Upper lobe of left lung (tissue), 6 donors: ENCODE measurements around the gene KRT27. TPM values are rescaled to one million over a fixed set of nuclear protein-coding genes. Genes with fewer than 3 reads are reported as not detected.

Source experiments
- ATAC-seq, 2 donors: fragments of 200-7000 bp; cut with Tn5 transposase; one replicate each; pipeline ENCODE4 v1.9.1; 2022; ENCODE audit warnings: mild to moderate bottlenecking in 2 of 2, moderate library complexity in 2 of 2; ENCODE audit not compliant: low FRiP score in 2 of 2
- DNase-seq, 2 donors: peaks; one replicate each; pipeline ENCODE4 v3.0.0-alpha.2; 2019 to 2020
- H3K27ac ChIP-seq, 4 donors: fragments of 200-600 bp; sonication (generic); one replicate each; pipeline ENCODE4 v1.5.1; 2016 to 2019
- H3K27me3 ChIP-seq, 4 donors: fragments of 200-600 bp; sonication (generic); one replicate each; pipeline ENCODE4 v1.5.1; 2017 to 2019
- H3K36me3 ChIP-seq, 4 donors: fragments of 200-600 bp; sonication (generic); one replicate each; pipeline ENCODE4 v1.5.1; 2016 to 2019
- H3K4me1 ChIP-seq, 4 donors: fragments of 200-600 bp; sonication (generic); one replicate each; pipeline ENCODE4 v1.5.1; 2018 to 2019
- H3K4me3 ChIP-seq, 4 donors: fragments of 200-600 bp; sonication (generic); one replicate each; pipeline ENCODE4 v1.5.1; 2017 to 2019; ENCODE audit warnings: mild to moderate bottlenecking in 2 of 4, moderate library complexity in 1 of 4
- H3K9me3 ChIP-seq, 4 donors: fragments of 200-600 bp; sonication (generic); one replicate each; pipeline ENCODE4 v1.5.1; 2018 to 2019
- EP300 ChIP-seq, 4 donors: sonication (generic); formaldehyde crosslinking; IDR thresholded peaks; one replicate each; pipeline ENCODE4 v1.5.1; 2017; ENCODE audit warnings: antibody characterized with exemption in 4 of 4, control low read depth in 2 of 4
- POLR2A ChIP-seq, 4 donors: fragments of 450-650 bp; IDR thresholded peaks; one replicate each; pipeline ENCODE4 v1.5.1; 2016 to 2017; ENCODE audit warnings: antibody characterized with exemption in 4 of 4, mild to moderate bottlenecking in 2 of 4
- POLR2AphosphoS5 ChIP-seq, 2 donors: sonication (generic); formaldehyde crosslinking; IDR thresholded peaks; one replicate each; pipeline ENCODE4 v1.5.1; 2017; ENCODE audit warnings: antibody characterized with exemption in 2 of 2
- WGBS, 2 donors: methylation state at CpG; one replicate each; pipeline ENCODE4 v1.1.5; 2017 to 2018; 5-methylcytosine and 5-hydroxymethylcytosine counted together
- total RNA-seq, 6 donors: library from RNA; depleted of rRNA in 4 of 6; stranded (reverse); fragments of >200 nt in 4 of 6; gene quantifications; one replicate each; pipeline versions ENCODE4 v1.1.0 to v1.2.1, GENCODE V29; 2016 to 2021
- TF ChIP-seq, protein P1 (sequence below), 6 experiments: fragments of 450-650 bp in 4 of 6; fragments of 200-600 bp in 2 of 6; sonication (generic) in 2 of 6; IDR thresholded peaks; one replicate each; pipeline ENCODE4 v1.5.1; 2016 to 2019; ENCODE audit warnings: antibody characterized with exemption in 6 of 6
- donor health status: DM: no; HTN: no; CAD: no; lungs with moderate emphysema.
- donor health status: DM: no; HTN: yes; CAD: no; lungs with severe emphysema.

KRT27 gene
- total RNA-seq, 6 donors from 2014 or later: 0.24 to 1.4 (median 0.65) TPM; not detected in 2

- Histone ChIP-seq H3K27me3 (peaks cover 0 to 6% (median 0%) of the 10 kb centered on the region in 4 donors), H3K36me3 (no peaks in the 10 kb centered on the region), H3K27ac (no peak overlapping the region), H3K9me3 (no peaks in the 10 kb centered on the region), H3K4me1 (peaks cover 0 to 7% (median 1%) of the 10 kb centered on the region in 4 donors), H3K4me3 (no peak overlapping the region)
- 47 to 61% methylated on average over 5 of the region's 5 CpGs for WGBS, 2 donors
- peak; percentile 21 to 65 for ATAC-seq
- DNase-seq: no peak
- TF ChIP-seq EP300 (IDR thresholded peaks at IDR 0.05) (no peak), POLR2AphosphoS5 (IDR thresholded peaks at IDR 0.05) (no peak), POLR2A (IDR thresholded peaks at IDR 0.05) (no peak)
- TF ChIP-seq, protein P1, sequence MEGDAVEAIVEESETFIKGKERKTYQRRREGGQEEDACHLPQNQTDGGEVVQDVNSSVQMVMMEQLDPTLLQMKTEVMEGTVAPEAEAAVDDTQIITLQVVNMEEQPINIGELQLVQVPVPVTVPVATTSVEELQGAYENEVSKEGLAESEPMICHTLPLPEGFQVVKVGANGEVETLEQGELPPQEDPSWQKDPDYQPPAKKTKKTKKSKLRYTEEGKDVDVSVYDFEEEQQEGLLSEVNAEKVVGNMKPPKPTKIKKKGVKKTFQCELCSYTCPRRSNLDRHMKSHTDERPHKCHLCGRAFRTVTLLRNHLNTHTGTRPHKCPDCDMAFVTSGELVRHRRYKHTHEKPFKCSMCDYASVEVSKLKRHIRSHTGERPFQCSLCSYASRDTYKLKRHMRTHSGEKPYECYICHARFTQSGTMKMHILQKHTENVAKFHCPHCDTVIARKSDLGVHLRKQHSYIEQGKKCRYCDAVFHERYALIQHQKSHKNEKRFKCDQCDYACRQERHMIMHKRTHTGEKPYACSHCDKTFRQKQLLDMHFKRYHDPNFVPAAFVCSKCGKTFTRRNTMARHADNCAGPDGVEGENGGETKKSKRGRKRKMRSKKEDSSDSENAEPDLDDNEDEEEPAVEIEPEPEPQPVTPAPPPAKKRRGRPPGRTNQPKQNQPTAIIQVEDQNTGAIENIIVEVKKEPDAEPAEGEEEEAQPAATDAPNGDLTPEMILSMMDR (IDR thresholded peaks at IDR 0.05): no peak
These were observed 3.9 kb downstream of the KRT27 start for GRCh38 chr17:40778461-40778860.

- TF ChIP-seq EP300 (IDR thresholded peaks at IDR 0.05) (no peak), POLR2A (IDR thresholded peaks at IDR 0.05) (no peak), POLR2AphosphoS5 (IDR thresholded peaks at IDR 0.05) (no peak)
- TF ChIP-seq, protein P1 (IDR thresholded peaks at IDR 0.05): no peak
- H3K4me1 ChIP-seq: peaks cover 0 to 7% (median 1%) of the 10 kb centered on the region in 4 donors
- H3K9me3 ChIP-seq: no peaks in the 10 kb centered on the region
- no peak overlapping the region for H3K4me3 ChIP-seq
- no peak overlapping the region for H3K27ac ChIP-seq
- 85 to 88% methylated on average over 3 of the region's 3 CpGs for WGBS, 2 donors
- H3K36me3 ChIP-seq: no peaks in the 10 kb centered on the region
- DNase-seq (no peak), ATAC-seq (no peak)
- H3K27me3 ChIP-seq: peaks cover 0 to 6% (median 0%) of the 10 kb centered on the region in 4 donors
These were observed 4.4 kb downstream of the KRT27 start for GRCh38 chr17:40777971-40778370.

- ATAC-seq: no peak
- WGBS, 2 donors: 56 to 61% methylated on average over 4 to 7 of the region's 7 CpGs
- DNase-seq: no peak
- Histone ChIP-seq H3K4me1 (peaks cover 0 to 7% (median 1%) of the 10 kb centered on the region in 4 donors), H3K27me3 (peaks cover 0 to 6% (median 0%) of the 10 kb centered on the region in 4 donors), H3K4me3 (no peak overlapping the region), H3K27ac (no peak overlapping the region), H3K9me3 (no peaks in the 10 kb centered on the region), H3K36me3 (no peaks in the 10 kb centered on the region)
- TF ChIP-seq EP300 (IDR thresholded peaks at IDR 0.05) (no peak), POLR2A (IDR thresholded peaks at IDR 0.05) (no peak), POLR2AphosphoS5 (IDR thresholded peaks at IDR 0.05) (no peak)
- TF ChIP-seq, protein P1 (IDR thresholded peaks at IDR 0.05): no peak
These were observed 4.9 kb downstream of the KRT27 start for GRCh38 chr17:40777459-40777858.

- ATAC-seq: no peak
- TF ChIP-seq, protein P1 (IDR thresholded peaks at IDR 0.05): no peak
- TF ChIP-seq POLR2A (IDR thresholded peaks at IDR 0.05): no peak
- no peak for TF ChIP-seq POLR2AphosphoS5 (IDR thresholded peaks at IDR 0.05)
- TF ChIP-seq EP300 (IDR thresholded peaks at IDR 0.05): no peak
- H3K27me3 ChIP-seq: peaks cover 0 to 6% (median 0%) of the 10 kb centered on the region in 4 donors
These were observed 6.4 kb downstream of the KRT27 start for GRCh38 chr17:40775945-40776344.

GRCh38 chr17:40772101-40772500, 10.2 kb downstream of the KRT27 start, which contains the start of gene KRT26:
TSS of gene KRT26 (minus strand) at chr17:40772201. CDS start at chr17:40772113, 88 bp downstream.
- no peaks in the 10 kb centered on the region for H3K9me3 ChIP-seq
- H3K4me3 ChIP-seq: no peak within 1 kb of the TSS
- TF ChIP-seq EP300 (IDR thresholded peaks at IDR 0.05) (no peak), POLR2AphosphoS5 (IDR thresholded peaks at IDR 0.05) (no peak), POLR2A (IDR thresholded peaks at IDR 0.05) (no peak)
- TF ChIP-seq, protein P1 (IDR thresholded peaks at IDR 0.05): no peak
- H3K27ac ChIP-seq: no peak within 1 kb of the TSS
- H3K27me3 ChIP-seq: no peaks in the 10 kb centered on the region
- 91 to 92% methylated on average over 3 of the region's 3 CpGs for WGBS, 2 donors
- H3K36me3 ChIP-seq: no peaks in the 10 kb centered on the region
- ATAC-seq: no peak
- no peak for DNase-seq
- H3K4me1 ChIP-seq: no peaks in the 10 kb centered on the region

More at GRCh38 chr17:40775945-40776344, 6.4 kb downstream of the KRT27 start:
- Histone ChIP-seq H3K27ac (no peak overlapping the region), H3K4me1 (peaks cover 0 to 7% (median 1%) of the 10 kb centered on the region in 4 donors), H3K9me3 (no peaks in the 10 kb centered on the region), H3K36me3 (no peaks in the 10 kb centered on the region), H3K4me3 (no peak overlapping the region)
- WGBS, 2 donors: 77 to 81% methylated on average over 4 of the region's 4 CpGs
- DNase-seq: no peak
